SW480 (cell line): ENCODE data around the gene ZNF609.

Source experiments
- DNase-seq: peaks from one replicate; pipeline ENCODE4 v3.0.0-alpha.2; 2016; ENCODE audit warnings: low spot score

The ZNF609 gene

DNA sequence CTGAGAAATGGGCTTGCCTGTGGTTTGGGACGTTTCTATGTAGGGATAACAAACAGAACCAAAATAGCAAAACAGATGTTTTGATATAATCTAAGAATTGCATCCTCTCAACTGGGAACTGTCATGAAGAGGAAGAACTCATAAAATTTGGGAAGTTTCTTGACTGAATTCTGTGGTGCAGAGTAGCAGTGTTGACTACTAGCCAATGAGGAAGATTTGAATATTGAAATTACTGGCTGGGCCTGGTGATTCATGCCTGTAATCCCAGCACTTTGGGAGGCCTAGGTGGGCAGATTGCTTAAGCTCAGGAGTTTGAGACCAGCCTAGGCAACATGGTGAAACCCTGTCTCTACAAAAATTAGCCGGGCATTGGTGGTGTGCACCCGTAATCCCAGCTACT lies 42.2 kb downstream of the ZNF609 start:
- DNase-seq: no peak

DNA sequence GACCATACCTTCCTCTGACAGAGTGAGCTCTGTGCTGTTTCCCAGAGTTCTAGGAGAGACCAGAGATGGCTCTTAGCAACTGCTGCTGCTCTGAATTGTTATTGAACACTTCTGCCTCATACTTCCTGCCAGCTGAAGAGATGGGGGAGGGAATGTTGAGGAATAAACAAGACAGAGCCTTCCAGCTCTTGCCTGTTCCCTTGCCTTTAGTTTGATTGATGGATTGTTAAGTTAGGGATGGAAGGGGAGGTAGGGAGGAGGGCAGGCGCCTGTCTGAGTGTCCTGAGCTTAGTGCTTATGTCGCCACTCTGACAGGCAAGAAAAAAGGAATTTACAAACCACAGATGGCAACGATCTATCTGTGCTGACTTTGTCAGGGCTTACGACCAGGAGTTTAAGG lies 42.8 kb downstream of the ZNF609 start:
- DNase-seq: no peak

GRCh38 chr15:64503640-64504039 lies 43.3 kb downstream of the ZNF609 start:
- DNase-seq: no peak

DNA sequence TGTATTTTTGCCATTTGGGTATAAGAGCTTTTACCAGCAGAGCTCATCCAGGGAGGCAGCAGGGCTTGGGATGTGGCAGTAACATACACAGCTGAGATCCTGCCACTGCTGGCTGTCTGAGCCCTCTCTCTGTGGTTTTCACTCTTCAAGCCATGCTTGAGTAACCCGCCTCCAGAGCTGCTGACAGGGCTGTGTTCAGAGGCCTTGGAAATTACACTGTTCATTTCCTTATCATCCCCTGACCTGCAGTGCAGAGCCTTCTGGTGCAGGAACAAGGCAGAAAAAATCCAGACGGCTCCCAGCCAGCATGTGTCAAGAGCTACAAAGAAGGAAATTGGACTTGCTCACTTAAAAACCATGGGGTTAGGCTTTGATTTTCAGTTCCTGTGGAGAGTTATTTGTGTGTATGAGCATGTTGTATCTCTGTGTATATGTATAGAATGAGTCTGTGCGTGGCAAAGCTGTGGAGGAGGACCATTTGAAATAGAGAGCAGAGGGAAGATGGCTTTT lies 47.0 kb downstream of the ZNF609 start:
- no peak for DNase-seq

- no peak for DNase-seq
Measured at GRCh38 chr15:64507845-64508244, 47.5 kb downstream of the ZNF609 start.

- no peak for DNase-seq
Measured at GRCh38 chr15:64513823-64514222, 53.4 kb downstream of the ZNF609 start.

- DNase-seq: no peak
Measured at GRCh38 chr15:64515196-64515595, 54.8 kb downstream of the ZNF609 start.

- DNase-seq: no peak
Measured at GRCh38 chr15:64515825-64516224, 55.4 kb downstream of the ZNF609 start.

DNA sequence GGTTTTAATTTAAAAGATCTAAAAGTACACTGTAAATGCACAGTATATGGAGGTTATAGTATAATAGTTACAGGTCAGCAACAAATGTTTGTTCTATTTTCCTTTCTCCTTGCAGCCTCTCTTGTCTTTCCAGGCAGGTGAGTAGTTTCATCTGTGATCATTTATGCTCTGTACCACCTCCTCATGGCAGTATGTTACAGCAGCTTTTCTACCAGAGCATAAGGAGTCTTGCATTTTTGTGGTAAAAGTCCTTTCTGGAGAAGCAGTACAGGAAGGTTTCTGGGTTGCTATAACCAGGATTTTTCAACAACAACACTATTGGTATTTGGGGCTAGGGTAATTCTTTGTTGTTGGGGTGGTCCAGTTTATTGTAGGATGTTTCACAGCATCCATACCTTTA lies 59.5 kb downstream of the ZNF609 start:
- DNase-seq: no peak

DNA sequence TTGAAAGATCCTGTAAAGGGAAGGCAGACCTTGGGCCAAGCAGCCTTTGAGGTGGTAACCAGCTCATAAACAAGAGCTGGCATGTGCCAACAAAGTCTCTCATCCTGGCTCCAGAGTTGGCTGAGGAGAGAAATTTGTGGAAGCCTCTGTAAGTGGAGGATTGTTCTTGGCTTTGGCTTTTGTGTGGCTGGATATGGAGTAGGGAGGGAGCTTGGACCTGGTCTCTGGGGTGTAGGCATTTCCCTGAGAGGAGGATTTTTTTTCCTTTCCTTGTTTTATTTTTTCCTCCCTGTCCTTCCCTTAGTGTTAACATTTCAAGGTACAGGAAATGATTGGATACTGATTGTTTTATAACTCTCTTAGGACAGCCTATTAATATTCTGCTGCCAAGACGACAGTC lies 60.8 kb downstream of the ZNF609 start:
- no peak for DNase-seq

DNA sequence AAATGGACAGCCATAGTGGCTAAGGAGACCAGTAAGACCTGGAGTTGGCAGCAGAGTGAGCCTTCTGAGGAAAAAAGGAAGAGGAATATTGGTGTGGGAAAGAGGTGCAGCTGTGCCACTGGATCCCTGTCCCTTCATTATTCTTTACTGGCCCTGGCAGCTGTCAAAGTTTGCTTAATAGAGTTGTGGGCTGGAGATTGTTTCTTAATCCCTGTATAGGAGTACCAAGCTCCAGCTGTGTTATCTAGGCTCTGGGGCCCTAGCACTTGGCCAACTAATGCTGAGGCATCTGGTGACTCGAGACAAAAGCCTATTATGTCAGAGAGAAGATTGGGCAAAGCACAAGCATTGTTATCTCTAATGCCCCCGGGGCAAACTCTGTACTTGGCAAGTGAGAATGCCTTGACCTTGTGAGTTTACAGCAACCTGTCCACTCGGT lies 61.4 kb downstream of the ZNF609 start:
- DNase-seq: peak; percentile 52

GRCh38 chr15:64522226-64522823 lies 61.9 kb downstream of the ZNF609 start:
- no peak for DNase-seq

- no peak for DNase-seq
Measured at GRCh38 chr15:64523240-64523639, 62.9 kb downstream of the ZNF609 start.

- peak; percentile 43 for DNase-seq
Measured at GRCh38 chr15:64524778-64525177, 64.4 kb downstream of the ZNF609 start.

DNA sequence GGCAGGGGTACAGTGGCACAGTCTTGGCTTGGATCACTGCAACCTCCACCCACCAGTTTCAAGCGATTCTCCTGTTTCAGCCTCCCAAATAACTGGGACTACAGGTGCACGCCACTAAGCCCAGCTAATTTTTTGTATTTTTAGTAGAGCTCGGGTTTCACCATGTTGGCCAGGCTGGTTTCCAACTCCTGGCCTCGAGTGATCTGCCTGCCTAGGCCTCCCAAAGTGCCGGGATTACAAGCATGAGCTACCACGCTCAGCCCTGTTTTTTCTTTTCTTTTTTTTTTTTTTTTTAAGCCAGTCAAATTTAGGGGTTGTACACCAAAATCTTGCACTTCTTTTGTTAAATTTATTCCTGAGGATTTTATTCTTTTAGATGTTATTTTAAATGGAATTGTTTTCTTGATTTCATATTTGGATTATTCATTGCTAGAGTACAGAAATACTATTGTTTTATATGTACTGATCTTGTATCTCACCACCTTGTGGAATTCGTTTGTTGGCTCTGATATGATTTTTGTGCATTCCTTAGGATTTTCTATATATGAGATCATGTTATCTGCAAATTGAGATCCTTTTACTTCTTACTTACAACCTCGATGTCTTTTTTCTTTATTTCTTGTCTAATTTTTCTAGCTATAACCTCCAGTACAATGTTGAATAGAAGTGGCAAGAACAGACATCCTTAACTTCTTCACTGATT lies 65.6 kb downstream of the ZNF609 start:
- DNase-seq: no peak

GRCh38 chr15:64527263-64527984 lies 67.0 kb downstream of the ZNF609 start:
- peak; percentile 23 for DNase-seq

- DNase-seq: no peak
Measured at GRCh38 chr15:64528871-64529270, 68.5 kb downstream of the ZNF609 start.

DNA sequence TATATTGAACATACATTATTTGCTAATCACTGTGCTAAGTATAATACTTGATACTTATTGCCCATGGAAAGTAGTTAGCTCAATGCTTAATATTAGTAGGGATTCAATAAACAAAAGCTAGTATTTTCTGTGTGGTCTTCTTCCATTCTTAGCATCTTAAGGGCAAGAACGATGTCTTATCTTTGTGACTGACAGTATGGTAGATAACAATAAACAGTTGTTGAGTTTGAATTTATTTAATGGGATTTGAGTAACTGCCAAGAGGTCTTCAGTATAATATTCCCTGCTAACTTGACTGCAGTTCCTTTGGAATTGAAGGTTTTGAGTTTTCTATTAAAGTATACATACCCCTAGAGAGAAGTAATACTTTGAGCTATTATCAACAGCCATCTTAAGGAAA lies 70.1 kb downstream of the ZNF609 start:
- DNase-seq: no peak

DNA sequence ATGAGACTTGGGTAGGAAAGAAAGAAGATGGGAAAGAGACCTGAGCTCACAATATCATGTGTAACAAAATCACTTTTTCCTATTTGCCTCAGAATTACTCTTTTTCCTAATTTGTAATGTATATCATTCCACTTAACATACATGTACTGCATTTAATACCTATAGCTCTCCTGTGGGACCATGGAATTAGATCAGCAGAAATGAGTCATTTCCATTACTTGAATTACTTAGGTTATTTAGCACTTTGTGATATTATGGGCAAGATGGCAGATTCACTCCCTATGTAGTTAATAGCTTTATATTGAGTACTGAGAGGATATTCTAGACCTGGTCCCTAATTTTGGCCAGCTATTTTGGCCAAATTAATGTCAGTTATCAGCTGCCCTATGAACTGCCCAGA lies 70.5 kb downstream of the ZNF609 start:
- no peak for DNase-seq

- no peak for DNase-seq
Measured at GRCh38 chr15:64532521-64533315, 72.3 kb downstream of the ZNF609 start.

GRCh38 chr15:64535460-64536243 lies 75.3 kb downstream of the ZNF609 start:
- DNase-seq: no peak
